NCI-H2227 (cell line): Measurements from ENCODE around the gene KCNJ11.
A peak's percentile ranks its signal among the peaks of the same experiment; 100 is the strongest.
"Not testable (repeated sequence)": the region's sequence is repeated elsewhere in the genome, so short reads cannot be mapped to it uniquely, and the experiment has no call there.

Experiments
- DNase-seq: peaks from one replicate; lab custom pipeline; 2025; ENCODE audit not compliant: unreplicated experiment; lab: John Stamatoyannopoulos, UW

KCNJ11 gene

GRCh38 chr11:17388609-17389210, at the start of gene KCNJ11:
Gene KCNJ11, minus strand, starts transcription at chr11:17388659. Its CDS starts 568 bp downstream, at chr11:17388091.
- DNase-seq, result peak; percentile 49

- DNase-seq, result no peak
These were observed 48.9 kb upstream of the KCNJ11 start for GRCh38 chr11:17437366-17437765.

- no peak for DNase-seq
These were observed 45.6 kb upstream of the KCNJ11 start for GRCh38 chr11:17434108-17434507.

- DNase-seq, result peak; percentile 10
These were observed 43.5 kb upstream of the KCNJ11 start for GRCh38 chr11:17432002-17432401.

- no peak for DNase-seq
These were observed 42.7 kb upstream of the KCNJ11 start for GRCh38 chr11:17431139-17431538.

GRCh38 chr11:17430616-17431015, 42.2 kb upstream of the KCNJ11 start:
- DNase-seq, result no peak

GRCh38 chr11:17428925-17429324, 40.5 kb upstream of the KCNJ11 start:
- no peak for DNase-seq

- no peak for DNase-seq
These were observed 39.8 kb upstream of the KCNJ11 start for GRCh38 chr11:17428261-17428660.

GRCh38 chr11:17426233-17426632, 37.8 kb upstream of the KCNJ11 start:
- DNase-seq, result not testable (repeated sequence)

GRCh38 chr11:17423533-17424310, 35.3 kb upstream of the KCNJ11 start:
- DNase-seq, result peak; percentile 11

- DNase-seq, result no peak
These were observed 33.3 kb upstream of the KCNJ11 start for GRCh38 chr11:17421781-17422180.

- no peak for DNase-seq
These were observed 30.1 kb upstream of the KCNJ11 start for GRCh38 chr11:17418444-17419081.

GRCh38 chr11:17416492-17416891, 28.0 kb upstream of the KCNJ11 start:
- no peak for DNase-seq

- no peak for DNase-seq
These were observed 27.2 kb upstream of the KCNJ11 start for GRCh38 chr11:17415523-17416104.

GRCh38 chr11:17414992-17415391, 26.5 kb upstream of the KCNJ11 start:
- no peak for DNase-seq

- DNase-seq, result no peak
These were observed 25.9 kb upstream of the KCNJ11 start for GRCh38 chr11:17414317-17414737.

GRCh38 chr11:17413414-17414316, 25.2 kb upstream of the KCNJ11 start:
- no peak for DNase-seq

- no peak for DNase-seq
These were observed 24.2 kb upstream of the KCNJ11 start for GRCh38 chr11:17412488-17413180.

- DNase-seq, result no peak
These were observed 23.0 kb upstream of the KCNJ11 start for GRCh38 chr11:17411418-17411817.
